ENCODE measurements around the gene MEF2C. TPM values are rescaled to one million over a fixed set of nuclear protein-coding genes. Genes with fewer than 3 reads are reported as not detected.

MEF2C gene
- total RNA-seq, 1 donor from 2014 or later: 42.0 TPM

GRCh38 chr5:88877826-88878225 is 5.2 kb downstream of the MEF2C start:
- intact Hi-C loops (cut with DNase I): no loop called here
- DNase-seq (no peak), ATAC-seq (peak; percentile 76 to 79)
- Histone ChIP-seq H3K27me3 (ENCODE audit: low read depth) (no peaks in the 10 kb centered on the region), H3K4me1 (peaks cover 46% of the 10 kb centered on the region), H3K9me3 (no peaks in the 10 kb centered on the region), H3K4me3 (no peak overlapping the region), H3K27ac (peak overlapping the region; percentile 32), H3K36me3 (no peaks in the 10 kb centered on the region)
- TF ChIP-seq CTCF (IDR thresholded peaks at IDR 0.05): no peak

DNA sequence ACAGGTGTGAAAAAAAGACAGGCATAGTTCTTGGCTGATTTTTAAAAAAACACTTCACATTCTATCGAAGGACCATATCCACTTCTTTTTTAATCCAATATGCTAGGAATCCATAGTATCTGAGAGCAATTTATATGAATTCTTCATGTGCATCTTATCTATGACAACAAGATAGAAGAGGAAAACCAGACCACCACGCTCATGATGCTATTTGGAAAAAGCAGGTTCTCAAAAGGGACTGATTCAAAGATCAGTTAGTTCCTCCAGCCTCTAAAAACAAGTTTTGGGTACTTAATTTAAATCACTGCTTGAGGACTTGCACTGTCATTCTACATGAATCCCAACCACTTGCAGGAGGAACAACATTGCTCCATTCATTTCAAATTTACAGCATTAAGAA is 6.3 kb downstream of the MEF2C start:
- H3K27ac ChIP-seq: no peak overlapping the region
- intact Hi-C loops (cut with DNase I): no loop called here
- DNase-seq (no peak), ATAC-seq (no peak)
- H3K27me3 ChIP-seq (ENCODE audit: low read depth): no peaks in the 10 kb centered on the region
- H3K36me3 ChIP-seq: no peaks in the 10 kb centered on the region
- peaks cover 46% of the 10 kb centered on the region for H3K4me1 ChIP-seq
- no peaks in the 10 kb centered on the region for H3K9me3 ChIP-seq
- TF ChIP-seq CTCF (IDR thresholded peaks at IDR 0.05): no peak
- H3K4me3 ChIP-seq: no peak overlapping the region

DNA sequence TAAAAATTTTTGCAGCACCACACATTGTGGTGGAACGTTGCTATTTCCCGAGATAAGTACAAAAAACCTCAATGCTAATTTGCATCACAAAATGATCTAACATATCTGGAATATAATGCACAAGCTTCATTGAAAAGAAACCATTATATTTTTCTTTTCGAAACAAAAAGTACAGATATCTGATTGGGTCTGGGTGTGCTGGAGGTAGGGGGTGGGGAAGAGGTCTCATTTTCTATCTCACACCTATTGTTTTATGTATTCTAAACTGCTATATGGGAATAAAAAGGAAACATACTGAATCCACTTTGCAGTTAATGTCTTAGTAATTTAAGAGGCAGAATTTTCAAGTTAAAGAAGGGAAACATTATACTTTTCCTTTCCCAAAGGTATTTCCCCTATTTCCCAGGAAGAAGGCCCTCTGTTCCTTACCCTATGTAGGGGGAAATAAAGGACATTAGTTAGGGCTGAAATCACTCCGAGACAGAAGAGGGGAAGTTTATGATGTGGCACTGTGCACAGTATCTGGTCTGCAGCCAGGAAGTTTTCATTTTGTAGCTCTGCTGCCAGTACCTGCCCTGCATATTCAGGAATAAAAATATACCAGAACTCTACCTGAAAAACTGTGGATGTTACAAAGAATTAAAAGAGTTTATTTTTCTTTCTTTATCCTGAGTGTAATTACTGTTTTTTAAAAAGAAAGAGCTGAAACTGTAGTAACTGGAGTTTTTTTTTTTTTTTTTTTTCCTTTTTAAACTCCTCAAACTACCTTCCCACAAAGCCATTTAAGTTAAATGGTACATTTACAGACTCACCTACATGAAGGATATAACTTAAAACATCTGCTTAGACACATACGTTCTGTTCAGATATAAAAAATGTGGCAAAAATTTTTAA is 7.4 kb downstream of the MEF2C start:
- H3K27me3 ChIP-seq (ENCODE audit: low read depth): no peaks in the 10 kb centered on the region
- H3K9me3 ChIP-seq: no peaks in the 10 kb centered on the region
- intact Hi-C loops (cut with DNase I): no loop called here
- DNase-seq (no peak), ATAC-seq (peak in 1 of 2 donors; percentile 47)
- no peaks in the 10 kb centered on the region for H3K36me3 ChIP-seq
- TF ChIP-seq CTCF (IDR thresholded peaks at IDR 0.05): no peak
- H3K4me3 ChIP-seq: peak overlapping the region; percentile 22
- H3K4me1 ChIP-seq: peaks cover 46% of the 10 kb centered on the region
- H3K27ac ChIP-seq: peak overlapping the region; percentile 15

DNA sequence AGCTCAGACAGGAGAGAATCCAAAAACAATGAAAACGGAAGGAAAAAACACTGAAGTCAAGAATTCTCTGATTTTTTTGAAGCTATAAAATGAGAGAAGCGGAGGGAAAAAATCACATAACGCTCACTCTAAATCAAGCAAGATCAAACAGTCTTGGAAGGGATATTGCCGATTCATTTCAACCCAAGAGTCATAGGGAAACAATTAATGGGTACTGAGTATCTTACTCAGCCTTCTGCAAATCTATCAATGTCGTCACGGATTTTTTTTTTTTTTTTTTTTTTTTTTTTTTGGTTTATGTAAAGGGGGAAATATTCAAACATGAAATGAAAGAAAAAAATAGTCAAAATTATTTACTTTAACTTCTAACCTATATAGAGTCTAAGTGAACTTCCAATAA is 9.5 kb downstream of the MEF2C start:
- H3K9me3 ChIP-seq: no peaks in the 10 kb centered on the region
- intact Hi-C loops (cut with DNase I): no loop called here
- no peaks in the 10 kb centered on the region for H3K27me3 ChIP-seq (ENCODE audit: low read depth)
- DNase-seq (no peak), ATAC-seq (no peak)
- no peaks in the 10 kb centered on the region for H3K36me3 ChIP-seq
- TF ChIP-seq CTCF (IDR thresholded peaks at IDR 0.05): no peak
- peaks cover 34% of the 10 kb centered on the region for H3K4me1 ChIP-seq
- H3K4me3 ChIP-seq: no peak overlapping the region
- no peak overlapping the region for H3K27ac ChIP-seq

DNA sequence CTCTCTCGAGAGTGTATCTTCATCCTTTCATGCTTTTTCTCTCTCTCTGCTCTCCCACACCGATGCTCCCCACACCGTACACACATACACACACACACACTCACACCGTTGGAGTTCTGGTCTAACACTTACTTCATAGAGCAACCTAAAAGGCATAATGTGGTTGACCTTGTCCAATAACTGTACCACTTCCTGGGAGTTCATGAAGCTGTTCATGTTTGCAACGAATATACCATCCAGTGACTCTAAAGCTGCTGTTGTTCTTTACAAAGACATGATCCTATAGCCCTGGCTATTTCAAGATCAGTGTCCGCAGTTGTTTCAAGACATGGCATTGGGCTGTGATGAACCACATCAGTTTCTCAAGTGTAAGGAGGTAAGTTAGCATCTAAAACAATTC is 10.0 kb downstream of the MEF2C start:
- Histone ChIP-seq H3K9me3 (no peaks in the 10 kb centered on the region), H3K36me3 (no peaks in the 10 kb centered on the region), H3K27ac (no peak overlapping the region), H3K27me3 (ENCODE audit: low read depth) (no peaks in the 10 kb centered on the region), H3K4me1 (peaks cover 29% of the 10 kb centered on the region), H3K4me3 (no peak overlapping the region)
- no peak for DNase-seq
- no peak for ATAC-seq
- intact Hi-C loops (cut with DNase I): no loop called here
- no peak for TF ChIP-seq CTCF (IDR thresholded peaks at IDR 0.05)

All from lower lobe of right lung (tissue), 2 donors.